GM21737 (cell line): ENCODE measurements around the gene SAMD5.

ENCODE experiments used
- ATAC-seq: cut with Tn5 transposase; IDR thresholded peaks from one replicate; pipeline ENCODE4 v1.9.1; 2021; ENCODE audit warnings: mild to moderate bottlenecking, moderate library complexity; ENCODE audit not compliant: unreplicated experiment

SAMD5 gene

DNA sequence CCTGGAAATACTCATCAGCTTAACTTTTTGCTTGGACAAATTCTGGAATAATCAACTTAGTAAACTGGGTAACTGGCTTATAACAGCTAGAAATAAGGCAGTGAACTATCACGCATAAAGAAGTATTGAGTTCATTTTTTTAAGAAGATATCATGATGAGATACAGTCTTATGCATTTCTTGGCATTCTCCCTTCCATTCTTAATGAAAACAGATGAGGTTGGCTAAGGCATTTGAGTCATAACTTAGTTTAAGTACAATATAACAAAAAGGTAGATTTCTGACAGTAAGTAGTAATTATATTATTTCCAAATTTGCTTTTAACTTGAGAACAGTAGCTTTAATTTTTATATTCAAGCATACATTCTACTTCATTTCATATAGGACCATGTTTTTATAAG lies 56.1 kb downstream of the SAMD5 start:
- ATAC-seq, result no peak

DNA sequence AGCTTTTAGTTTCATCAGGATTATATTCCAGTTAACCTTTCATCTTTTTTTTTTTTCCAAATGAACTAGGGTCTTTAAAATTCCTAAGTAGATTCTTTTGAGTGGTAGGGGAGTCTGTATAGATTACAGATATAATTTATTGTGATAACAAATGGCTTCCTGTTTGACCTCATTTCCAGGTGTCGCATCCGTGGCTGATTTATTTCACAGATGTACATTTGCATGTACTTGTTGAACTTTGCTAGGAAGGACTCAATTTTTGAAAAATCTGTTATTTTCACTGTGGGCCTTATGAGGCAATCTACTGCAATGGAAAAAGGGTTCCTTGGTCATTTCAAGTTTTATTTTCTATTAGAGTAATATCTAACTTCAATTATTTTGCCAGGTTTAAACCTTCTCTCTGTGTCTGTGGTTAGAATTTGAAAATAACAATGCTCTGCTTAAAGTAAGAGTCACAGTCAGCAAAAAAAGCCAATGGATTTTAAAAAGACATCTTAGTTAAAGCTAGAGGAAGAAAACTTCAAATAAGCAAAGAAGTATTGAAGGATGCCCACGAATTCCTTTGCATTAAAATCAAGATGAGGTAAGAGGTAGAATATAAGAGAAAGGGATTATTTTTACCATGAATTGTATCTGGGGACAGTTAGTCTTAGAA lies 57.9 kb downstream of the SAMD5 start:
- no peak for ATAC-seq

DNA sequence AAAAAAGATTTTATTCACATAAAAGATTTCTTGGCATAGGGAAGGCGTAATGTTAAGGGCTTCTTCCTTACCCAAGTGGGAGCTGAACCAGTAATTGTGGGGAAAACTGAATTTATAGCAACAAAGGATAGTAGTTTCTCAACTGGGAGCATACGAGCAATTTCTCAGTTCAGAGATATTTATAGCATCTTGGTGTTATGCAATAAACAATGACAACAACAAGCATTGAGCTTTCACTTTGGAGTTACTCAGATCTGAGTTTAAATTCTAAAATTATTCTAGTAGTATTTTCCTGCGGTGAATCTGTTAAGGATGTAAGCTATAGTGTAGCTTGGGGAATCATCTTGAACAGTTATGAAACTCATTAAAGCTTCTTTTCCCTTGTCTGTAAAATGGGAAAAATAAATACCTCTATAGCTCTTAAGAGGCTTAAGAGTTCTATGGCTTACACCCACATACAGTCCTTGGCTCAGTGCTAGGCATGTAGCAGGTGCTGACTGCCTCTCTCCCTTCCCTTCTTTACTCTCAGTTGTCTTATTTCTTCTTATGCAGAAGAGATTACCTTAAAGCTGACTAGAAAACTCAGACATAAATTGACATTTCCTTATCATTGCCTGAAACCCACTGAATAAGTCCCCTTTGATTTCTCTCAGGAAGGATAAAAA lies 58.8 kb downstream of the SAMD5 start:
- ATAC-seq, result no peak

DNA sequence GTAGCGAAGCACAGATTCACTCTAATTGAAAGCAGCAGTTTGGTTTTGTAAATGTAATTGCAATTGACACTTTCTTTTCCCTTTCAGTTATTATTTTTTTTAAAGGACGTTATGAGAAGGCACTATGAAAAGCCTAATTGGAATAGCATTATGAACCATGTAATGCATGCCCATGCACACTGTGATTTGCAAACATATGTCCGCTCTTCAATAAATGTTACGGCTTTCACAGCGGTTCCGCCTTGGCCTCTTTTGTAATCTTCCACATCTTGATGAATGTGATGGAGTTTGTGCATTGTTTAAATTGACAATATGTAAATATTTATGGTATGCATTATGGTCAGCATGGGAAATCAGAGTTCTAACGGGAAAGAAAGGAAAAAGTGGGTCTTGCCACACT lies 61.3 kb downstream of the SAMD5 start:
- no peak for ATAC-seq

DNA sequence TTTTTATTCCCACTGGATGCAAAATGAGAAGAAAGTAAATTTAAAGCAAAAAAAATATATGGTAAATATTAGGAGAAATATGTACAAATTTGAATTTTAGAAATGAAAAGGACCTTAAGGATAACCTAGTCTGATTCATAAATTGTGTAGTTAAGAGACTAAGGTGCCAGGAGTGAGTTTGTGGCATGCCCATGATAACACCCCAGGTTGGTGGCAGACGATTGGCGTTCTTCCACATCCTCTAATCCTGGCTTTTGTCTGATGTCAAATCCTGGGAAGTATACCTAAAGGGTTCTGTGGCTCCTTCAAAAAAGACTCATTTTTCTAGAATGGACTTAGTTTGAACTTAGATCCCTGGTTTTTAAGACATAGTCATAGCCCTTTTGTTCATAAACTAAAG lies 62.2 kb downstream of the SAMD5 start:
- no peak for ATAC-seq

- no peak for ATAC-seq
These were observed 69.0 kb downstream of the SAMD5 start for GRCh38 chr6:147577488-147577887.

- ATAC-seq, result no peak
These were observed 69.7 kb downstream of the SAMD5 start for GRCh38 chr6:147578159-147578558.

- no peak for ATAC-seq
These were observed 70.4 kb downstream of the SAMD5 start for GRCh38 chr6:147578883-147579282.

- ATAC-seq, result no peak
These were observed 71.2 kb downstream of the SAMD5 start for GRCh38 chr6:147579667-147580066.

DNA sequence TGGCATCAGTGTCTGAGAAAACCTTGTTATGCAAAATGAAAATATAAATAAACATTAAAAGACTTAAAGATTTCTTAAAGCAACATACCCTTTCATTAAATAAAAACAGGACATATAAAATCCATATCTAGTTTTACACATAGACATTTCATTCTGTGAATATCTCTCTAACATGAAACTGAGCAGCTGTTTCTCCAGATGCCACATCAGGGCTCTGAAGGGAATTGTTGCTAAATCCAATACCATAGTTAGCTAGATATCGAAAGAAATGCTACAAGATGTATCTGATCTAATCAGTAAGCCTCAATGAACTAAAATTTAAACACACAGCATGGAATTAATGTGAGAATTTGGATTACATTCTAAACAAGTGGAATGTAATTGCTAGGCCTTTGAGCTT lies 74.5 kb downstream of the SAMD5 start:
- no peak for ATAC-seq

- ATAC-seq, result no peak
These were observed 76.8 kb downstream of the SAMD5 start for GRCh38 chr6:147585256-147585655.

- no peak for ATAC-seq
These were observed 77.6 kb downstream of the SAMD5 start for GRCh38 chr6:147586044-147586443.

- no peak for ATAC-seq
These were observed 79.4 kb downstream of the SAMD5 start for GRCh38 chr6:147587907-147588306.

GRCh38 chr6:147588469-147588868 lies 80.0 kb downstream of the SAMD5 start:
- ATAC-seq, result no peak

GRCh38 chr6:147589739-147590250 lies 81.3 kb downstream of the SAMD5 start:
- no peak for ATAC-seq

GRCh38 chr6:147595961-147596360 lies 87.5 kb downstream of the SAMD5 start:
- no peak for ATAC-seq

DNA sequence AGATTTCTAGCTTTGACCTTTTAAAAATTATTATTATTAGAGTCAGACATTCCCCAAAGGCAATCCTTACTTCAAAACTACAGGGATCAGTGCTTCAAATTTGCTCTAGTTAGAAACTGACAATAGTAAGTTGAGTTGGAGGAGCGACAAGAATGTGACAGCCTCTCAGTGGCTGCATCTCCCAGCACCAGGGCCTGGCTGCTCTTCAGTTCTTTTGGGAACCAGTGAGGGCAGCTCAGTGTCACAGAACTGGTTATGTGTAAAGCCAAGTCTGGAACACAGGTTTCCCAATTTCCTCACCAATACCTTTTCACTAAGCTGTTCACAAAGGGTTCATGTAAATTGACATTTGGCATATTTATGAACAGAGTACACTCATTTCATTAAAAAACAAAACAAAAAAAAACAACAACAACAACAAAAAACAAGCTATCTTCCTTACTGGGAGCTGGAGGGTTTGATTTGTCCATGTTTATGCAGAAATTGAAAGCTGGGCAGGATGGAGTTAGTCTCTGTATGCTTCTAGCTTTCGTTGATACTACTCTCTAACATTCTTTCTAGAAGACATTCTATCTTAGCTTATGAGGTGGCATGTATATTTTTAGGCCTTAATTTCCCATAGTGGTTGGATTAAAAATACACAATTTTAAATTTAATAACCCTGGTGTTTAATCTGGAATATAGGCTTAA lies 95.0 kb downstream of the SAMD5 start:
- no peak for ATAC-seq

GRCh38 chr6:147604373-147604772 lies 95.9 kb downstream of the SAMD5 start:
- ATAC-seq, result no peak

GRCh38 chr6:147611992-147612391 lies 103.5 kb downstream of the SAMD5 start:
- ATAC-seq, result no peak

- ATAC-seq, result no peak
These were observed 106.0 kb downstream of the SAMD5 start for GRCh38 chr6:147614501-147614900.

DNA sequence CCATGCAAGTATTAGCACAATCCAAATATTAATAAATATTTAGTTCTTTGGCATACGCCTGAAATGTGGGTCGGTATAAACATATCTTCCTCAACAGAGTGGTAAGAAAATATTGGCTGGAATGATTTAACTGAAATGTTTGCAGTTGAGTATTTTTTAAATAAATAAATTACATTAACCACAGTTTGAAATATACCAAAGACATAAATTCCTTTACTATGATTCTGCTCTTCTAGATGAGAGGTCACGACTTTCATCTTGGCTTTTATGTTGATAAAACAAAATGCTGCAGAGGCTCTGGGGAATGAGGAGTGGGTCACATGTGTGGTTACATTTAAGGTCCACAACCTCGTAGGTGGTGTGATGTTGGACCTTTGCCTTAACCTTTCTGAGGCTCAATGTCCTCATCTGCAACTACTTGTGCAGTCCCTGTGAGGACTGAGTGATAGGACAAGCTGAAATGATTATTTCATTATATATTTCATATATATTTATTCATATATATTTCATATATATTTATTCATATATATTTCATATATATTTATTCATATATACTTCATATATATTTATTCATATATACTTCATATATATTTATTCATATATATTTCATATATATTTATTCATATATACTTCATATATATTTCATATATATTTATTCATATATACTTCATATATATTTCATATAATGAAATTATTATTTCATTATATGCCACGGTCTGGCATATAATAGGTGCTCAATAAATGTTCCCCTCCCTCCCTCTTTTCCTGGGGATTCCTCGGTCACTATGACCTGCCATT lies 107.4 kb downstream of the SAMD5 start:
- ATAC-seq, result no peak
